Bronchial epithelial cell (primary cell): ENCODE results near the gene WHRN. TPM values are rescaled to one million over a fixed set of nuclear protein-coding genes. Genes with fewer than 3 reads are reported as not detected.
A peak's percentile ranks its signal among the peaks of the same experiment; 100 is the strongest.

Source experiments
- DNase-seq: peaks from one replicate; pipeline ENCODE4 v3.0.0-alpha.2; 2010; ENCODE audit warnings: low read depth
- FAIRE-seq: peaks from 2 replicates; lab custom pipeline; 2011; peaks lifted over from hg19 to GRCh38; lab: Jason Lieb, UNC
- H3K27me3 ChIP-seq: 2 replicates; pipeline ENCODE4 v1.5.1; 2011; ENCODE audit warnings: low read length; ENCODE audit not compliant: control insufficient read depth, insufficient read depth
- H3K36me3 ChIP-seq: 2 replicates; pipeline ENCODE4 v1.5.1; 2011; ENCODE audit warnings: low read length; ENCODE audit not compliant: control insufficient read depth, insufficient read depth
- H3K4me3 ChIP-seq: 2 replicates; pipeline ENCODE4 v1.5.1; 2011; ENCODE audit warnings: mild to moderate bottlenecking, low read depth, low read length, control low read depth
- CTCF ChIP-seq: IDR thresholded peaks from 2 replicates; pipeline ENCODE4 v1.5.1; 2011; ENCODE audit warnings: mild to moderate bottlenecking, moderate library complexity, low read length, control low read depth, inconsistent platforms; ENCODE audit not compliant: insufficient read depth, severe bottlenecking
- total RNA-seq: library from RNA; depleted of rRNA; stranded (reverse); fragments of >200 nt; gene quantifications from 2 replicates; pipeline ENCODE4 v1.2.1, GENCODE V29; 2014

The WHRN gene
- total RNA-seq, 1 donor from 2014 or later, result 0.53 TPM

- no peak for TF ChIP-seq CTCF
- DNase-seq (no peak), FAIRE-seq (peak; percentile 40)
- Histone ChIP-seq H3K36me3 (peaks cover 8% of the 10 kb centered on the region), H3K27me3 (no peaks in the 10 kb centered on the region), H3K4me3 (no peak overlapping the region)
Measured at GRCh38 chr9:114378016-114378415, 127.3 kb downstream of the WHRN start.

GRCh38 chr9:114376586-114377445, 128.5 kb downstream of the WHRN start:
- no peak for FAIRE-seq
- Histone ChIP-seq H3K4me3 (no peak overlapping the region), H3K36me3 (peaks cover 8% of the 10 kb centered on the region), H3K27me3 (no peaks in the 10 kb centered on the region)
- DNase-seq, result no peak
- TF ChIP-seq CTCF, result no peak

- TF ChIP-seq CTCF, result no peak
- no peak overlapping the region for H3K4me3 ChIP-seq
- FAIRE-seq (no peak), DNase-seq (no peak)
- H3K27me3 ChIP-seq, result no peaks in the 10 kb centered on the region
- H3K36me3 ChIP-seq, result peaks cover 7% of the 10 kb centered on the region
Measured at GRCh38 chr9:114375386-114376175, 129.7 kb downstream of the WHRN start.

- Histone ChIP-seq H3K27me3 (no peaks in the 10 kb centered on the region), H3K4me3 (no peak overlapping the region), H3K36me3 (peaks cover 7% of the 10 kb centered on the region)
- no peak for TF ChIP-seq CTCF
- FAIRE-seq, result no peak
- DNase-seq, result no peak
Measured at GRCh38 chr9:114374936-114375335, 130.3 kb downstream of the WHRN start.

- no peak for DNase-seq
- Histone ChIP-seq H3K36me3 (peaks cover 4% of the 10 kb centered on the region), H3K4me3 (no peak overlapping the region), H3K27me3 (no peaks in the 10 kb centered on the region)
- TF ChIP-seq CTCF, result no peak
- no peak for FAIRE-seq
Measured at GRCh38 chr9:114373960-114374730, 131.1 kb downstream of the WHRN start.
